HL-60/S4 (cell line): ENCODE measurements around the gene ZFX.
"Not testable (repeated sequence)": the region's sequence is repeated elsewhere in the genome, so short reads cannot be mapped to it uniquely, and the experiment has no call there.

Experiments
- in situ Hi-C: fragments of 300-500 bp; cut with MboI; formaldehyde crosslinking; loops from 2 replicates; pipeline ENCODE4 v1.14.3; 2022; ENCODE audit warnings: low sequenced_read_pairs

ZFX gene

DNA sequence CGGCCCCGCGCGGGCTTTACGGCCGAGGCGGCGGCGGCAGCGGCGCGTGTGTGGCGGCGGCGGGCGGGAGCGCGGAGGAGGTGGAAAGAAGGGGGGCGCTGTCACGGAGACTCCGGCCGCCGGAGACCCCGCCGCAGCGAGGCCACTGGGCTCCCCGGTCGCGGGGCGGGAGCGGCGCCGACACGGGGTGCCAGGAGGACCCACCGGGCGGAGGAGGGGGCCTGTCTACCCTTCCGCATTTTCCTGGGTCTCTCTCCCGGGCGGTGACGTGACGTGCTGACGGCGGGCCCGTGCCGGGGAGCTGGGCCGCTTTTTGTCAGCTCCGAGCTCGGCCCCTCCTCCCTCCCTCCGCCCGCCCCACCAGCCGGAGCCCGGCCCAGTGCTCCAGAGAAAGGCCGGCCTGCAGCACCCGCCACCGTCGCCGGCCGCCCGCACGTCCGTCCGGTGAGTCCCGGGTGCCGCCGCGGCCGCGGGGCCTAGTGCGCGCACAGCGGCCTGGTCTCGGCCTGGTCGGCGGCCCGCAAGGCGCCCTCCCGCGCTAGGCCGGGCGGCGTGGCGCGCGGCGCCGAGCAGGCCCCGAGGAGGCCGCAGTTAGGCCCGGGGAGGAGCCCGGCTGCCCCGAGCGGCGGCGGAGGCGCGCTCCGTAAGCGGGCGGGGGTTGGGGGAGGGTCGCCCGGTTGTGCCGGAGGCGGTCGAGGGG lies at the start of gene ZFX:
TSS of gene ZFX (plus strand) at position 379 of the 700 bp plus-strand sequence. CDS start 23,014 bp downstream, outside the sequence.
- in situ Hi-C loops = no loop called here

DNA sequence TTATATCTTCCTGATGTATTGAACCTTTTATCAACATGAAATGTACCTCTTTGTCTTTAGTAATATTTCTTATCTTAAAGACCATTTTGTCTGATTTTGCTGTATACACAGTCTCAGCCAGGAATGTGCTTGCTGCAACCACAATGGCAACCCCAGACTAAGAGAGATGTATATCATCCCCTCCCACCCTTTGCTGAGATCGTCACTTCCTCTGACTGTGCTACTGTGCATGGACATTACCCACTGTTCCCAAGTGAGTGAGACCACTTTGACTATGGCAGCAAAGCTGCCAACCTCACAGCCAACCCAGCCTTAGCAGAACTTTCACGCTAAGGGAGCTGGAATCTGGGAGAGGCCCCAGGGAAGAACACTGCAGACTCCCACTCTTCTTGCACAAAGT lies 48.8 kb upstream of the ZFX start:
- in situ Hi-C loops = no loop called here

DNA sequence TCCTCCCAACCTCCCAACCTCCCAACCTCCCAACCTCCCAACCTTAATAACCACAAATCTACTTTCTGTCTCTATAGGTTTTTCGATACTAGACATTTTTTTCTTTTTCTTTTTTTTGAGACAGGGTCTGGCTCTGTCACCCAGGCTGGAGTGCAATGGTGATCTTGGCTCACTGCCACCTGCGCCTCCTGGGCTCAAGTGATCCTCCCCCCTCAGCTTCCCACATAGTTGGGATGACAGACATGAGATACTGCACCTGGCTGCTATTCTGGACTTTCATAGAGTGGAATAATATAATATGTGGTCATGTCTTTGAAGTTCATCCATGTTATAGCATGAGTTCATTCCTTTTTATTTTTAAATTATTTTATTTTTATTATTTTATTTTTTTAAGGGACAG lies 39.5 kb upstream of the ZFX start:
- in situ Hi-C loops = no loop called here

DNA sequence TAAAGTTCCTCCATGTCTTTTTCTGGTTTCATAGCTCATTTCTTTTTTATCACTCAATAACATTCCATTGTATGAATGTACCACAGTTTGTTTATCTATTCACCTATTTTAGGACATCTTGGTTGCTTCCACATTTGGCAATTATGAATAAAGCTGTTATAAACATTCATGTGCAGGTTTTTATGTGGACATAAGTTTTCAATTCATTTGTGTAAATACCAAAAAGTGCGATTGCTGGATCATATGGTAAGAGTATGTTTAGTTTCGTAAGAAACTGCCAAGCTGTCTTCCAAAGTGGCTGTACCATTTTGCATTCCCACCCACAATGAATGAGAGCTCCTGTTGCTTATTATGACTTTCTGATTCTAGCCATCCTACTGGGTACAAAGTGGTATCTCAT lies 36.3 kb upstream of the ZFX start:
- in situ Hi-C loops = no loop called here

DNA sequence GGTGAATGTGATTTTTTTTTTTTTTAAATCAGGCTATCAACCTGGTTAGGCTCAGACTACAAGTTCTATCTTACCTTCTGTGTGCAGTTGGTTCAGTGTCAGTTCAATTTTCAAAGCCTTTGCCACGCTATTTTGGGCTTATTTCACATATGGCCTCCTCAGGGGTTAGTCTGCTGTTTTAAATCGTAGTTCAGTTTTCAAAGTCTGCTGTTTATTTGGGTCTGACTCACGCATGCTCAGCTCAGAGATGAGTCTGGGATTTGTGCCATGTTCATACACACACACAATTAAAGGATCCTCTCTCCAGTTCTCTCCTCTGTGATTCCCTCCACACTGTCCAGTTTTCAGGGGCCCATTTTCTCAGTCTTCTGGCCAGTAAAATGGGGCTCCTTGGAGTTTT lies 32.3 kb upstream of the ZFX start:
- in situ Hi-C loops = no loop called here

DNA sequence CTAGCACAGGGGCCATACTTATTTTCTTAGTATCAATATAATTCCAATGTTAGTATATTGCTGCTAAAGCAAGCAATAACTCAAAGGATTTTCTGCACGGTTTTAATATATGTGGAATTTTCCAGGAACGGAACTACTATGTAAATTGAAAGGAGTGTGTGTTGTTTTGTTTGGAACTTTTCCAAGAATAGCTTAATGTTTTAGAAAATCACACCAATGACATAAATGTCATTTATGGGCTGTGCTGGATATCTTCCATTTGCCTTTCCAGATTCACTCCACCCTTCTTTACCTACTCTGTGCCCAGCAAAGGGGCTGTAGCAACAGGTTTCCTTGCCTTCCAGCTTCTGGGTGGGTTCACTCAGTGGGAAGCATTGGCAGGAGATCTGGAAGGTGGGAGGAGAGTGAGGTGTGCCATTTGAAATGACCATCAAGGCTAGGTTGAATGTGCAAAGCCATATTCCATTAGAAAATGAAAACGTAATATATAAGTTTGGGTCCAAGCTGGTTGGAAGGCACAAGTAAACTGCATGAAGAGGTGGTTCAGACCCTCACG lies 25.2 kb upstream of the ZFX start:
- in situ Hi-C loops = no loop called here

DNA sequence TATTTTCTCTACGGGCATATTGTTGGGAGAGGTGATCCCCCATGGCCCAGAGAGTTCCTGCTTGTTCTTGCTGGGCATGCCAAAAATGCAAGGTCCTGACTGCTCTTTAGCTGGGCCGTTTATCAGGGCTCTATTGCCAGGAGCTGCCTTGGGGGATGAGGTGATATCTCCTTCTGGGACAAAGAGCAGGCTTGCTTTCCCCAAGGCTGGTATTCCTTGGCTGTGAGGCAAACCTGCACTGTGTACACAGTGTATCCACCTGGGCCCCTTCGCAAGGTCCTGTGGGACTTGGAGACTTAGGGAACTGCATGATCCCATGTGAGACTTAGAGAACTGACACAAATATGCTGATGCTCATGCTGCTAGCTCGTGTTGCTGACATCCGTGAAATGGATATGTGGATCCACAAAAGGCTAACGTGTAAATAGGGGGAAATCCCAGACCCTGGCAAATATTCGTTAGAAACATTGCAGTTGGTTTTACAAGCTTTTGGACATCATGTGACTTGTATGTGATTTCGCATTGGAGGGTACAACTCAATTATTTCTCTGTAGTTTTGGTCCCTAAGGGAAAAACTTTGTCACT lies 24.4 kb upstream of the ZFX start:
- in situ Hi-C loops = no loop called here

DNA sequence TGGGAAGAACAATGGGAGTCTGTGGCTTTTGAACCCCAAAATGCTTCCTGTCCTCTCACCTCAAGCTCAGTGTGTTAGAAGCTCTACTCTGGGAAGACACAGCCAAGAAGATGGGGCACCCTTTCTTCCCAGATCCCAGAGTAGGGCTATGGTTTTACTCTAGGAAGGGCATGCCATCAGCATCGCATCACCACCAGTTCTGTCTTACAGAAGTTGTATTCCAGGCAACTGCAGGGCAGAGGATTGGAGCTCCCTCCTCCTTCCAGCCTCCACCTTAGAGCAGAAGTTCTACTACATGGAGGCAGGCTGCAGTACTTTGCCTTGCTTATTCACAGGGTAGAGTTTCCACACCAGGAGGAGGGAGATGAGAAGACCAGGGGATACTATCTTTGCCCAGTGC lies 18.1 kb upstream of the ZFX start:
- in situ Hi-C loops = no loop called here

DNA sequence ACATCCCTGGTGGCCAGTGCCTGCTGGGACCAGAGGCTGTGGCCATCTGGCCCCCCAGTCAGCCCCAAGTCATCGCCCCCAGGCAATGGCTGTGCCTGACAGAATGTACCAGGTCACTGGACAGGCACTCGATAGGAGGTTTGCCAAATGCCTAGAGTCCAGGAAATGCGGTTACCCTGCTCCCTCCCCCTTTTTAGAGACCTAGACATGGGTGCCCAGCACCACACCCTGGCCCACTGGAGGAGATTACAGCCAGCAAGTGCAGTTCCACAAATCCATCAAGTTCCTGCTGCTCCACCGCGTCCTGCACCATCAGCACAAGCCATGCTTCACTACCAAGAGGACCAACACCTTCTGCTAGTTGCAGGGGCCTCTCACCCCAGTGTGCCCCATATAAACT lies 16.2 kb upstream of the ZFX start:
- in situ Hi-C loops = no loop called here

DNA sequence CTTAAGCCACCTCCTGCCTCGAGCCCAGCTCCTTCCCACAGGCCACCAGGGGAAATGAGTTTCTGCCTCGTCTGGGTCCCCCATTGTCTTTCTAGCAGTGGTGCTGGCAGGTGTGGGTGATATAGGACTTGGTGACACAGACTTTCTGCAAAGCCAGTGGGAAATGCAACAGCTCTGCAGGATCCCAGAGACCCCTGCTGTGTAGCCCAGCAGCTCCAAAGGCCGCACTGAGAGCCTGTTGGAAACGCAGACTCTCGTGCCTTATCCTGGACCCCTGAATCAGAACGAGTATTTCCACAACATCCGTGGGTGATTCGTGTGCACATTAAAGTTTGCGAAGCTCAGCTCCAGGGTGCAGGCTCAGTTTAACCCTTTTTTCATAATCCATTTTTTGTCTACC lies 13.8 kb upstream of the ZFX start:
- in situ Hi-C loops = not testable (repeated sequence)

DNA sequence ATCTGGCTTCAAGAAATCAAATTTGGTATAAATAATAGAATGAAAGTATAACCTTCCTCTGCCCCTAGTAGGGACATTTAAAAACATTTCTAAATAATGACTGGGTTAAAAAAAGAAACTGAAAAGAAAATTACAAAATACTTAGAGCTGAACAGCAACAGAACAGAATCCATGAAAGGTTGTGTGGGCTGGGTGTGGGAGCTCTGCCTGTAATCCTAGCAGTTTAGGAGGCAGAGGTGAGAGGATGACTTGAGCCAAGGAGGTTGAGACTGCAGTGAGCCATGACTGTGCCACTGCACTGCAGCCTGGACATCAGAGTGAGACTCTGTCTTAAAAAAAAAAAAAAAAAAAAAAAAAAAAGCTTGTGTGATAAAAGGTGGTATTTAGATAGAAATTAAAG lies 12.3 kb upstream of the ZFX start:
- in situ Hi-C loops = no loop called here

DNA sequence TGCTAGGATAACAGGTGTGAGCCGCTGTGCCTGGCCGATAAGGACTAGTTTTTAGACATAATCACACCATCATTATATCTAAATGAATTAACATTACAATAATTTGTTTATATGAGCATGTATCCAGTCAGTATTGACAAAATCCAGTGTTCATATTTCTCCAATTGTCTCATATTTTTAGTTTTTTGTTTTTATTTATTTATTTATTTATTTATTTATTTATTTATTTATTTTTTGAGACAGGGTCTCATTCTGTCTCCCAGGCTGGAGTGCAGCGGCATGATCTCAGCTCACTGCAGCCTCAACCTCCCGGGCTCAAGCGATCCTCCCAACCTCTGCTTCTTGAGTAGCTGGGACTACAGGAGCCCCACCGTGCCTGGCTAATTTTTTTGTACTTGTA lies 5.5 kb upstream of the ZFX start:
- in situ Hi-C loops = not testable (repeated sequence)

DNA sequence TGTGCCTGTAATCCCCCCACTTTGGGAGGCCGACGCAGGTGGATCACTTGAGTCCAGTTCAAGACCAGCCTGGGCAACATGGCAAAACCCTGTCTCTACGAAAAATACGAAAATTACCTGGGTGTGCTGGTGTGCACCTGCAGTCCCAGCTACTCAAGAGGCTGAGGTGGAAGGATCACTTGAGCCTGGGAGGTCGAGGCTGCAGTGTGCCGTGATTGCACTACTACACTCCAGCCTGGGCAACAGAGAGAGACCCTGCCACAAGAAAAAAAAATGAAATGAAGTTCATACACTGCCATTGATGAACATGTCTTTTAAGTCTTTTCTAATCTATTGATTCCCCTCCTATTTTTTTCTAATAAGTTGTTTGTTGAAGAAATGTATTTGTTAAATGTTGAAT lies 5.0 kb upstream of the ZFX start:
- in situ Hi-C loops = no loop called here

DNA sequence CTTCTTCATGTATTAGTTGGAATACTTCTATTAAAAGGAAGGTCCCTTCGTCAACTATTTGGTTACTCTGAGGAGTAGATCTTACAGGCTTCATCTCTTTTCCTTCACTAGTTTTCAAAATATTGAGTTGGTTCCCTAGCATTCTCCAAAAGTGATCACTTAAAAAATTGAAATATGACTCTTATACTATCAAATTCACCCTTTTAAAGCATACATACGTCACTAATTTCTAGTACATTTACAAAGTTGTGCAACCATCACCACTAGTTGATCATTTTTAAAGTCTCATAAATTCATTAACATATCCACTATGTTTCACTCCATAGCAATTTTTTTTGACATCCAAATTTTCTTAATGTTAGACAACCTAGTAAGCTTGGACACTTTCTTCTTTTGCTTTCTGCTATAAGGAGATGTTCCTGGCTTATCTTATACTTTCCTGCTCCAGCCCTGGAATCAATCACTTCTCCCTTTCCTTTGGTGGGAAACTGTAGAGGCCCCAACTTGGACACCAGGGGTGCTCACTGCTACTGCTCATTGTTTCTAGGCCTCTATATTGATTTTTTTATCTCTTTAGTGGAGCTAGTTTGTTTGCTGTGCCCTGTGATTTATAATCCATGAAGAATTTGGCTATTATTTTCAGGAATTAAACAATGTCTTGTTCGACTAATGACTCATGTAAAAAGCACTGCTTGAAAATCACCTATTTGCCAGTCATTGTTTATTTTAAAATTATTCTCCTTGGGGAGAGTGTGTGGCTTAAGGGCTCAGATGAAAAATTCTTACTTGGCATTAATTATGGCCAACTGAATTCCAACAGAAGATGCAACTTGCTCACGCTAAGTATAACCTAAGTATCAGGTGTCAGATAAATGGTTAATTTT lies 4.0 kb upstream of the ZFX start:
- in situ Hi-C loops = no loop called here

DNA sequence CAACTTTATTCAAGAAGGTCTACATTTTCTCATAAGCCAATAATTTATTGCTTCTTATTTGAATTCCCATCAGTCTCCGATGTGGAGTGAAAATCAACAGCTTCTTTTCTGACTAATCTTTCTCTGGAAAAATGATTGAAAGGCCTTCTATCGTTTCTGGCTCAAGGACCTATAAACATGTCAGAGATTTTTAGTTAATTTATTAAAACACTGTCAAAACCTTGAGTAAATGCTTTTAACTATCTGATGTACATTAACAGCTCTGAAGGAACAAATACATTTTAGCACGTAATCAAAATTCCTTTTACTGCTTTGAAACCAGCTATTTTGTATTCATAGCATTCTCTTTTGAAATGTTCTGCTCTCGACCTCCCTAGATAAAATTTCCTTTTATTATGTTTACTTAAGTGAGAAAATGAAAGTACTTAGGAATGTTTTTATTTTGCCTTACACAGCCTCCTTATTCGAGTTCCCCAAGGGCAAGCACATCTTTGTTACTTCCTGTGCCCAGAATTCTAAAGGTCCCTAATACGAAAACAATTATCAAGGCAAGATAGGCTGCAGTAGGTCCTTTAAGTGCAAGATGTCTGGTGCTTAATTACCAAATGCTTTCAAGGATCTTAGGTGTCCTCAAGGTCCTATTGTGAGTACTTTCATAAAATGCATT lies 3.1 kb upstream of the ZFX start:
- in situ Hi-C loops = no loop called here

DNA sequence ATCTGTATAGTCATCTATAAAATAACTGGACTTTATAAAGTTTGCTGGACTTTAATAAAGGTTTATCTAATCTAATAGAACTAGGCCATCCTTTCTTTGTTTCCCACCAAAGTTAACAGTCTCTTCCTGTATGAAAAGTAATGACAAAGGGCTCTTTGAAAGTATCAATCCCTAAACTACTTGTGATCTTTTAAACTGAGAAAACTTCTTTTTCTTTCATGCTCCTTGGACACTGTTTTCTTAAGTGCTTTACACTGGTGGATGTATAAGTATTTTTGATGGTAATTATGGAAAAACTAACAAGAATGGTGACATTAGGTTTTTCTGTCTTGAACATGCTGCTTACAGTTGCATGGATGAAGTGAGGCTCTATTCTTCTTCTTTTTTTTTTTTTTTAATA lies 2.4 kb upstream of the ZFX start:
- in situ Hi-C loops = no loop called here

DNA sequence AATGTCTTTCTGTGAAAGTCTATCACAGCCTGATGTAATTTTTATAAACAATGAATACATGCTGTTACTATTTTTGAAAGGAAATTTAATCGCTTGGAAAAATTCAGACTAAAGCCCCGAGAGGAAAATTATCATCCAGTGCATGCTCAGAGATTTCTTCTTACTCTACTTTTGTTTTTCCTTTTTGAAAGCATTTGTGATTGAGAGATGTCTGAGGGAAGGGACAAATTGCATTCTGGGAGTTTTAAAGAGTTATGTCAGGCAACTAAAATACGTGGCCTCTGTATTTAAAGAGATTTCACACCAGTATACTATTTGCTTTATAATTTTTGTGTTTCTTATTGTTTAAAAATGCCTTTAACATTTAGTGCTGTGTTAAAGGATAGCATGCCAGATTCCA lies 1.4 kb upstream of the ZFX start:
- in situ Hi-C loops = no loop called here

DNA sequence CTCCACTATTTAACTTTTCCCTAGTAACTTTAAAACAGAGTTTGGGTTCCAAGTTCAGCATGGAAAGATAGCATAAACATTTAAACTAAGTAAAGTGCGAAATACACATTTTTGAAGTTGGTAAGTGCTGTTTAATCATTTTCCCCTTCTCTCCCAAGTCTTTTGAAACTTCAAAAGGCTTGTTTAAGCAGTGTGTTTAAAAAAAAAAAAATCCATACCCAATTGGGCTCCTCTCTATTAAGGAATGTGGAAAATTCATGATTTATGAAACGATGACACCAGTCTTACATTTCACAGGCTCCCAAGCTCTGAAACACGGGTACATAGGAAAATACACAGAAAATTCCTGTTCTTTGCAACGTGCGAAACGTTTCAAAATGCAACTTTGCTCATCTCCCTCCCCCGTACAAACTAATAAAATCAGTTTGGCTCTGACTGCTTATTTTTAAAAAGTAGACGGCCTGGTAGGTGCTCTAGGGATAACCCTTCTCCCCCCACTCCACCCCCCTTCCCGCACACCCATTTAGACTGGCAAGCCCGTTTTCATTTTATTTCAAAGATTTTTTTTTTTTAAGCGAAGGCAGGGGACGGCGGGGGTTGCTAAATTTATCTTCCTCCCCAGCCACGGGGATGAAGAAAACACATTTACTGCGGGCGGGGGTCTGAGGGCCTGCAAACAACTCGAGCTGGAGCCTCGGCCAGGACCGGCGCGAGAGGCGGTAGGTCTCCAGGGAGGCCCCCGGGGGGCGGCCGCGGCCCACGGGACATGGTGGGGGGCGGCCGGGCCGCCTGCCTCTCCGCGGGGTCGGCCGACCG lies 786 bp upstream of the ZFX start:
- in situ Hi-C loops = no loop called here

DNA sequence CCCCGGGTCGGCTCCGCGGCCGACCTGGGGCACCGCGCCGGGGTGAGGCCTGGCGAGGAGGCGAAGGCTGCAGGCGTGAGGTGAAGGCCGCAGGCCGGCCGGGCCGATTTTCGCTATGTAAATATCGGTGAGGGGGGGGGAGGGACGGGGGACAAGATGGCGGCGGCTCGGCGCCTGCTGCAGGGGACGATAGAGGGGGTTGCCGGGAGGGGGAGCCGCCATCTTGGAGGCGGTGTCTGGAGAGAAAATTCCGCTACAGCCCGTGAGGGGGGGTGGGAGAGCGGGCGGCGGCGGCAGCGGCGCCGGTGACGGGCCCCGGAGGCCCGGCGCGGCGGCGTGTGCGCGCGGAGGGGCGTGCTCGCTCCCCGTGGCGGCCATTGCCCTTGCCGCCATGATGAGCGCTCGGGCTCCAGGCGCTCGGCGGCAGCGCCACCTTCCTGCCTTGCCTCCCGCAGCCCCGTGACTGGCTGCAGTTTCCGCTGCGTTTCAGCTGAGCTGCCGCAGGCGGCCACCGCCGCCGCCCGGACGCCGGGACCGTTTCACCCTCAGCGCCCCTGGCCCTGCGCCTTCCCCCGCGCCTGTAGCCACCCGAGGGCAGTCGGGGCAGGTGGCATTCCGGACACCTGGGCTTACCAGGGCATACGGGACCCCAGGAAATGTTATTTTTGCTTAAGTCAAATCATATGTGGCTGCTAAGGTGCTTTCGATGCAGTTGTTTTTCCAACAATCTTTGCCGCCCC lies 692 bp downstream of the ZFX start:
- in situ Hi-C loops = no loop called here

DNA sequence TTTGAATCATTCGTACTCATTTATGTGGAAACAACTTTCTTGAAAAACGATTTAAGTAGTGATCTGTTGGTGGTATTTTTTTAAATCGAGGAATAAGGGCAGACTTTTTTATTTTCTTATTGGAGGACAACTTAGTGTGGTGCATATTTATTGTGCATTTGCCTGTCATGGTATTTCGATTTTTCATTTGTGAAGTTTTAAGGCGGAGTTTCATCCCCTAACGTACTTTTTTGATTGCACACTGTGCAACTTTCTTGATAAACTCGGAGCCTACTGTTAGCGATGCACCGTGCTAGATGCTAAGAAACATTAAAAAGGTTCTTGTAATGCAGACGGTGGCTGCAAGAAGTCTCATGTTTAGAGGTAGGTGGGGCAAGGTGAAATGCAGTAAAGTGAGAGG lies 1.4 kb downstream of the ZFX start:
- in situ Hi-C loops = no loop called here
